Brain pericyte (primary cell): Measurements from ENCODE around the gene C1orf53.

Experiments used
- DNase-seq: peaks from one replicate; pipeline ENCODE4 v3.0.0-alpha.2; 2012; ENCODE audit warnings: low read depth, low spot score

C1orf53 gene

DNA sequence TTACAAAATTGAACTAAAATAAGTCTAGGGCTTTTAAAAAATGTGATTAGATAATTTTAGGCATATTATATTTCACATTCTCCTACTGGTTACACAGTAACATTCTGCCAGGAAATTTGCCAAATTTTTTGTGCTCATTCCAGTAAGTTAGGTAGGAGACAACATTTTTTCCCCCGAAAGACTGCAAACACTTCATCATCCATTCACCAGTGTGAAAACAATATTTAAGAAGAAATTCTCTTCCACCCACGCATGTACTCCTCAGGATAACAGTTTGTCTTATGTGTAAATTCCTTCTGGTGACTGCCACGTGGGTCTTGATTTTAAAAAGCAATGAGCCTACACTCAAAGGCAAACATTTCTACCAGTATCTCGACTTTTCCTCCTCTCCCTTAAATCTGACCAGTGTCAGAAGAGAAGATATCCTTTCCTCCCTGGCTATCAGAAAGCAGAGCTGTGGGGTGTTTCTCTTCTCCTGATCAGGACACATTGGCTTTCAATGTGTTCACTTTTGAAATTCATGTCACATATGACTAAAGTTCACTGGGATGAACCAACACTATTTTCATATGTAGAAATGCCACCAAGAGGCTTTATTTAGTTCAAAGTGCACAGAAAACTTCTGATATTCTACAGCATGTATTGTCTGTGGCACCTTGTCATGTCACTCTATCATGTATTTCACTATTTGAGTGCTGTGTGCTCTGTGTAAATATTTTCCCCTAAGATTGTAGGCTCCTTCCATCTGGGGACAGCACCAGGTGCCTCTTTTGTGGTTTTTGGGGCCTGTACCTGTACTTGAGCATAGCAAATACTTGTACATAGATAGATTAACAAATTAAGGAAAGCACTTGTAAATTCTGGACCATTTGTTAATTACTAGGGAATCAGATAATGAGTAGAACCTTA is 53.3 kb downstream of the C1orf53 start:
- no peak for DNase-seq
